AG09319 (cell line): ENCODE measurements around the gene RELN.

Source experiments
- DNase-seq: peaks from one replicate; pipeline ENCODE4 v3.0.0-alpha.2; 2010; ENCODE audit warnings: low read depth; ENCODE audit errors: extremely low read depth
- TF ChIP-seq, protein P1 (sequence below): IDR thresholded peaks from 2 replicates; pipeline ENCODE4 v1.5.1; 2011; ENCODE audit warnings: low read depth, mild to moderate bottlenecking, inconsistent platforms, low read length, moderate library complexity

RELN gene

DNA sequence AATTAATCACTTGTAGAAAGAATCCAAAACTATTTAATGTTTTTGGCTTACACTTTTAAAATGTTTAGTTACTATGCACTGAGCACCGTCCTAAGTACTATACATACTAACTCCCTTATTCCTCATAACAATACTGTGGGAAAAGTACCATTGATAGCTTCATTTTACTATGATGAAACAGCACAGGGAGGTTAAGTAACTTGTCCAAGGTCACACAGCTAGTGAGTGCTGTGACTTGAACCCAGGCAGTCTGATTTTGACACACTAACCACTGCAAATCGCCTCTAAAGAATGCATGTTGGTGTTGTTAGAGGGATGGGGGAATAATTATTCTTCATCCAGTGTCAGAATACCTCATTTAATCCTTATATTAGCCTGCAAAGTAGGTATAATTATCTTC is 1.9 kb upstream of the RELN start:
- TF ChIP-seq, protein P1, sequence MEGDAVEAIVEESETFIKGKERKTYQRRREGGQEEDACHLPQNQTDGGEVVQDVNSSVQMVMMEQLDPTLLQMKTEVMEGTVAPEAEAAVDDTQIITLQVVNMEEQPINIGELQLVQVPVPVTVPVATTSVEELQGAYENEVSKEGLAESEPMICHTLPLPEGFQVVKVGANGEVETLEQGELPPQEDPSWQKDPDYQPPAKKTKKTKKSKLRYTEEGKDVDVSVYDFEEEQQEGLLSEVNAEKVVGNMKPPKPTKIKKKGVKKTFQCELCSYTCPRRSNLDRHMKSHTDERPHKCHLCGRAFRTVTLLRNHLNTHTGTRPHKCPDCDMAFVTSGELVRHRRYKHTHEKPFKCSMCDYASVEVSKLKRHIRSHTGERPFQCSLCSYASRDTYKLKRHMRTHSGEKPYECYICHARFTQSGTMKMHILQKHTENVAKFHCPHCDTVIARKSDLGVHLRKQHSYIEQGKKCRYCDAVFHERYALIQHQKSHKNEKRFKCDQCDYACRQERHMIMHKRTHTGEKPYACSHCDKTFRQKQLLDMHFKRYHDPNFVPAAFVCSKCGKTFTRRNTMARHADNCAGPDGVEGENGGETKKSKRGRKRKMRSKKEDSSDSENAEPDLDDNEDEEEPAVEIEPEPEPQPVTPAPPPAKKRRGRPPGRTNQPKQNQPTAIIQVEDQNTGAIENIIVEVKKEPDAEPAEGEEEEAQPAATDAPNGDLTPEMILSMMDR, result no peak
- DNase-seq, result no peak

GRCh38 chr7:103990991-103991390 is 1.5 kb upstream of the RELN start:
- DNase-seq, result no peak
- TF ChIP-seq, protein P1, result no peak

DNA sequence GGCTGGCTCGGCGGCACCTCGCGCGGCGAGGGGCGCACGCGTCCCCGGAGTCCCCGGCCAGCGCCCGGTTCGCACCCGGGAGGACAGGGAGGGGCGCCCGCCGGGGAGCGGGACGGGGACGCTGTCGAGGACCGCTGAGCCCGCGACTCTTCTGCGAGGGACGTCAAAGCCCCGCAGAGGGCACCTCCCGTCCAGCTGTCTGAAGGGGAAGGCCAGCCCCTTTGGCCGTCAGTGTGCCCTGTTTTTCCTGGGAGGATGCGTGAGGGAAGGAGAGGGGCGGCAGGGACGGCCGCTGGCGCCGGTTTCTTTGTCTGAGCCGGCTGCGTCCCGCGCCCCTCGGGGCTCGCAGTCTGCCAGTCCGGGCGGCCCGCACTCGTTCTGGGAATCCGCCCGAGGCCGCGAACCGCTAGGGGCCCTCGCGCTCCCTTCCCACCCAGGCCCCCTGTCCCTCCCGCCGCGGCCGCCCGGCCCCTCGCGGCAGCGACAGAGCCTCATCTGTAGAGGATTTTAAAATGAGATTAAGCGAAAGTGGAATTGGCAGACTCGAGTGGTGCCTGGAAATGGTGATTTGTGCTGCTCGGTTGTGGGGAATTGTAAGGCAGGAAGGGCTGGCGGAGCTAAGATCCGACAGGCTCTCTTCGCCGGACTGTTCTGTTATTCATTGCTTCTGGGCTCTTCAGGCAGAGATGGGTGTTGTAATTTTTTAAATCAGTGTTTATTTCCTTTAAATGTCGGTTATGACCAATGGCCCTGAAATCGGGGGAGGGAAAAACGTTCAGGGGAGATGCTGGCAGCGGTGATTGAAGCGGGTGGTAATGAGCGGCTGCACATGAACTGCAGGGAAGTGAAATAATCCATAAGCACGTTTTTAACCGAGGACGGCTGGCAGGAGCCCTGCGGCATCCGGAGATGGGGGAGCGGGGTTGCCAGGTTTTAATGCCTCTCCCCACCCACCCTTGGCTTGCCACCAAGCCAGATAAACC is 618 bp upstream of the RELN start:
- no peak for DNase-seq
- TF ChIP-seq, protein P1, result no peak; the same call in 1 of the 2 replicates

DNA sequence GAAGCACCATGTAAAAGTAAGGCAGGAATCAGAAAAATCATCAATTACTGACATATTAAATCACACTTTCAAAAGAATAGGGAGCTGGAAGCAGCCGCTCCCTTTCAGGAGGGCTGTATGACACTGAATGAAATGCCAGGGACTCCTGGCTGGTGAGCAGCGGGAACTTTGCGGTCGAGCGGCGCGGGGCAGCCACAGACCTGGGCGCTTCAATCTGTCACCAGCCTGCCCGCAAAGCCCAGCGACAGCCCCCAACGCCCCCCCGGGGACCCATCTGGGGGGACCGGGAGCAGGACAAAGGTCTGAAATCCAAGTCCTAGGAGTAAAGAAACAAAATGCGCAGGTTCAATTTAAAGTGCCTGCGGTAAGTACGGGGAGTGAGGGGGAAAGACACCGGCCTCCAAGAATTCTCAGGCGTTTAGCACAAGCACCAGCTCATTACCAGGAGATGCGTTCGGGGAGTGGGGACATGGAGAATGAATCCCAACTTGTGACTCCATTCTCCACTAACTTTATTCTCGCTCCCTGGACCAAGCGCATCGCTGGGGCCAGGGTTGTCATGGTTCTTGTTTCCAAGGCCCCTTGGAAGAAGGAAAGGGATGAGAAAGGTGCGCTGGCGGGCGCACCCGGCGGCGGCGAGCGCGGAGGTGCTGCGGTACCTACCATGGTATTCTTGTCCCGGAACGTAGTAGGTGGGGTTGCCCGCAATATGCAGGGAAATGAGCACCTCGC is 824 bp downstream of the RELN start:
- no peak for DNase-seq
- TF ChIP-seq, protein P1, result no peak

DNA sequence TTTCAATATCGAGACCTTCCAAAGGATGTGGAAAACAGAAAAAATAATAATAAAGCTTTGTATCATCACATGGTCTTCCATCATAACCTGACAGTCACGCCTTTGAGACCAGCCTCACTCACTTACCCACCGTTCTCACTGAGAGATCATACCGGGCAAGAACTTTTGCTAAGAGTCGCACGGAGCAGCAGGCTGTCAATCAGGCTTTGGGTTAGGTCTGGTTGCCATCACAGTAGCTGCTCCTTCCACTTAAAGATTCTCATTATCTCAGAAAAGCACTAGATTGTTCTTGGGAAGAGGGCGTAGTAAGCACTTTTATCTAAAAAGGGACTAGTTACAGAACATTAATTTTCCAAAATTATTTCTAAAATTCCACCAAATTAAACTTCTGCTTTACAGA is 2.0 kb downstream of the RELN start:
- TF ChIP-seq, protein P1, result no peak
- DNase-seq, result no peak

DNA sequence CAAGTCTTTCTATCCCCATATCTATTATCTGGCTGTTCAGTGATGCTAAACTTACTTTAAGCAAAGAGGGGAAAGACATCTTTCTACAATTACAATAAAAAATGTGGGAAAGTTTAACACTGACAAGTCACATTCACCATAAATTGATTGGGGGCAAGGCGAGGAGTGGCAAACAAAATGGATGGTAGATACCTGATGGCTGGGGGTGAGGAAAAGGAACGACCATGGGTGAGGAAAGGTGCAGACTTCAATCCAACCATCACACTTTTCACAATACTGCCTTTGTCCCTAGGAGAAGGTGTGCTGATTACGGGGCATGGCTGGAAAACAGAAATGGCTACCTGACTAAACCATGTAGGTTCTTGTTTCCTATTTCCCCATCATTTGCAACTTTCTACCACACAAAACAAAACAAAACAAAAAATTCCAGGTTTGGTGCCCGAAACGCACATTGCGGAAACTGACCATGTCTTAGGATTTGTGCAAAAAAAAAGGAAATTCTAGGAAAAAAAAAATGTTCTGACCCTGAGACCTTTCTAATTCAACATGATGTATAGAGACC is 3.8 kb downstream of the RELN start:
- TF ChIP-seq, protein P1, result no peak
- no peak for DNase-seq
